ENCODE measurements around the gene GPATCH2. TPM values are rescaled to one million over a fixed set of nuclear protein-coding genes. Genes with fewer than 3 reads are reported as not detected.

GPATCH2 gene
- total RNA-seq, 1 experiment from 2014 or later: 17.2 TPM

- no peaks in the 10 kb centered on the region for H3K79me2 ChIP-seq (ENCODE audit: low read length)
- no peaks in the 10 kb centered on the region for H3K36me3 ChIP-seq (ENCODE audit: low read depth, low read length)
- no peak overlapping the region for H3K4me3 ChIP-seq (ENCODE audit: low read length)
- intact Hi-C loops (cut with micrococcal nuclease): no loop called here
- no peak overlapping the region for H3K4me2 ChIP-seq (ENCODE audit: low read length)
- no peak overlapping the region for H2AFZ ChIP-seq (ENCODE audit: low read length)
- no TSS peak for BruUV-seq (replicated peaks)
- DNase-seq (no peak), ATAC-seq (no peak)
- POLR2A ChIA-PET (ENCODE audit: unreplicated experiment): no interaction called here
- no peak for TF ChIP-seq CTCF (conservative IDR thresholded peaks at IDR 0.05; ENCODE audit: low read depth, low read length)
- TF ChIP-seq EZH2 (IDR thresholded peaks at IDR 0.05; ENCODE audit: low read length, unreplicated experiment): no peak
- TF ChIP-seq EZH2phosphoT487 (IDR thresholded peaks at IDR 0.05; ENCODE audit: borderline replicate concordance, low read length): no peak
- no peak overlapping the region for H3K9ac ChIP-seq (ENCODE audit: low read length)
- H3K27ac ChIP-seq (ENCODE audit: low read length): no peak overlapping the region
- H3K27me3 ChIP-seq (ENCODE audit: low read length): no peaks in the 10 kb centered on the region
- H3K9me2 ChIP-seq (replicated peaks; ENCODE audit: low read length): no peaks in the 10 kb centered on the region
- no peaks in the 10 kb centered on the region for H3K9me3 ChIP-seq (ENCODE audit: low read length)
- no peaks in the 10 kb centered on the region for H3F3A ChIP-seq (ENCODE audit: low read length, unreplicated experiment)
- CTCF ChIA-PET: interaction anchor here (0.6 kb wide), 1 partner anchor 45 kb away, joined by 4 read pairs; no protein-coding TSS in a partner anchor
- H4K20me1 ChIP-seq (ENCODE audit: low read length): no peaks in the 10 kb centered on the region
- no peaks in the 10 kb centered on the region for H3K4me1 ChIP-seq (ENCODE audit: insufficient read depth, low read length)
Observed at GRCh38 chr1:217449370-217449769, 181.5 kb downstream of the GPATCH2 start.

GRCh38 chr1:217443845-217444244 lies 187.0 kb downstream of the GPATCH2 start:
- Histone ChIP-seq H3K9me2 (replicated peaks; ENCODE audit: low read length) (no peaks in the 10 kb centered on the region), H3F3A (ENCODE audit: low read length, unreplicated experiment) (no peaks in the 10 kb centered on the region), H2AFZ (ENCODE audit: low read length) (no peak overlapping the region), H3K9ac (ENCODE audit: low read length) (no peak overlapping the region), H3K27ac (ENCODE audit: low read length) (no peak overlapping the region), H3K27me3 (ENCODE audit: low read length) (no peaks in the 10 kb centered on the region), H3K4me1 (ENCODE audit: insufficient read depth, low read length) (no peaks in the 10 kb centered on the region), H3K79me2 (ENCODE audit: low read length) (no peaks in the 10 kb centered on the region), H3K36me3 (ENCODE audit: low read depth, low read length) (no peaks in the 10 kb centered on the region), H3K4me2 (ENCODE audit: low read length) (no peak overlapping the region), H3K9me3 (ENCODE audit: low read length) (no peaks in the 10 kb centered on the region), H3K4me3 (ENCODE audit: low read length) (no peak overlapping the region), H4K20me1 (ENCODE audit: low read length) (no peaks in the 10 kb centered on the region)
- no TSS peak for BruUV-seq (replicated peaks)
- intact Hi-C loops (cut with micrococcal nuclease): no loop called here
- CTCF ChIA-PET: no interaction called here
- DNase-seq: no peak
- POLR2A ChIA-PET (ENCODE audit: unreplicated experiment): no interaction called here
- TF ChIP-seq EZH2 (IDR thresholded peaks at IDR 0.05; ENCODE audit: low read length, unreplicated experiment) (no peak), CTCF (conservative IDR thresholded peaks at IDR 0.05; ENCODE audit: low read depth, low read length) (no peak), EZH2phosphoT487 (IDR thresholded peaks at IDR 0.05; ENCODE audit: borderline replicate concordance, low read length) (no peak)
- no peak for ATAC-seq

GRCh38 chr1:217437376-217437775 lies 193.5 kb downstream of the GPATCH2 start:
- ATAC-seq (no peak), DNase-seq (no peak)
- Histone ChIP-seq H3K4me2 (ENCODE audit: low read length) (no peak overlapping the region), H3K27me3 (ENCODE audit: low read length) (no peaks in the 10 kb centered on the region), H3K9me2 (replicated peaks; ENCODE audit: low read length) (no peaks in the 10 kb centered on the region), H3K4me1 (ENCODE audit: insufficient read depth, low read length) (no peaks in the 10 kb centered on the region), H3K9ac (ENCODE audit: low read length) (no peak overlapping the region), H4K20me1 (ENCODE audit: low read length) (no peaks in the 10 kb centered on the region), H3F3A (ENCODE audit: low read length, unreplicated experiment) (no peaks in the 10 kb centered on the region), H3K4me3 (ENCODE audit: low read length) (no peak overlapping the region), H3K79me2 (ENCODE audit: low read length) (no peaks in the 10 kb centered on the region), H3K9me3 (ENCODE audit: low read length) (no peaks in the 10 kb centered on the region), H3K27ac (ENCODE audit: low read length) (no peak overlapping the region), H2AFZ (ENCODE audit: low read length) (no peak overlapping the region), H3K36me3 (ENCODE audit: low read depth, low read length) (0 out of 2 replicates have a peak, but pooled peaks cover 2% of the 10 kb centered on the region)
- no peak for TF ChIP-seq EZH2 (IDR thresholded peaks at IDR 0.05; ENCODE audit: low read length, unreplicated experiment)
- no peak for TF ChIP-seq CTCF (conservative IDR thresholded peaks at IDR 0.05; ENCODE audit: low read depth, low read length)
- no peak for TF ChIP-seq EZH2phosphoT487 (IDR thresholded peaks at IDR 0.05; ENCODE audit: borderline replicate concordance, low read length)
- intact Hi-C loops (cut with micrococcal nuclease): no loop called here
- POLR2A ChIA-PET (ENCODE audit: unreplicated experiment): interaction anchor here (0.6 kb wide), 1 partner anchor 12 kb away, joined by 5 read pairs; no protein-coding TSS in a partner anchor
- CTCF ChIA-PET: no interaction called here
- no TSS peak for BruUV-seq (replicated peaks)
